ENCODE data around the gene ZMYND8. TPM values are rescaled to one million over a fixed set of nuclear protein-coding genes. Genes with fewer than 3 reads are reported as not detected.
"Not testable (repeated sequence)": the region's sequence is repeated elsewhere in the genome, so short reads cannot be mapped to it uniquely, and the experiment has no call there.

ZMYND8 gene
- total RNA-seq, 1 experiment from 2014 or later, result 53.1 TPM

DNA sequence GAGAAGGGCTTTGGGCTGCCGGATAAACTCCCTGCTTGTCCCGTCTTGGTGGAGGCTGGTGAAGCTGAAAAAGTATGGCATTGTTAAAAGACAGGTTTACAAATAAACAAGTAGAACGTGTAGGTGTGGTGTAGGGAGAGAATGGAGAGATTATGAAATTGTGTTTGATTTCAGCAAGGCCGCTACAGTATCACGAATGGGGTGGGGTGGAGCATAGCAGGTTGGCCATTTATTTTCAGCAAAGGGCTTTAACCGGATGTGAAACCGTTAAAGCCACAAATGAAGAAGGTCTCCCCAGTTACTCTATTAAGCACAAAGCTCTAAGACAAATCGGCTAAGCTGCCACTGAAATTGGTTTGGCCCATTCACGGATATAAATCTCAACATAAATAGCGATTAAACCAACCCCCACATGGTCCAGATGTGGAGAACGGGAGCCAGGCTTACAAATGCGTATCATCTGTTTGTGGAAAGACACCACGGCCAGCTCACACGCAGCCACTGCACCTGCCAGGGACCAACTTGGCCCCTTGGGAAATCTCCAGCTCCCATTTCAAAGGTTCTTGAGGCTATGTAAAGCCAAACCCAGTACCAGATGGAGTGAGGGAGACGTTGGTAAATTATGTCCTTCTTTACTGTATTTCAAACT lies 94.0 kb downstream of the ZMYND8 start:
- intact Hi-C loops (cut with micrococcal nuclease; ENCODE audit: unreplicated experiment), result no loop called here
- TF ChIP-seq, protein P1, sequence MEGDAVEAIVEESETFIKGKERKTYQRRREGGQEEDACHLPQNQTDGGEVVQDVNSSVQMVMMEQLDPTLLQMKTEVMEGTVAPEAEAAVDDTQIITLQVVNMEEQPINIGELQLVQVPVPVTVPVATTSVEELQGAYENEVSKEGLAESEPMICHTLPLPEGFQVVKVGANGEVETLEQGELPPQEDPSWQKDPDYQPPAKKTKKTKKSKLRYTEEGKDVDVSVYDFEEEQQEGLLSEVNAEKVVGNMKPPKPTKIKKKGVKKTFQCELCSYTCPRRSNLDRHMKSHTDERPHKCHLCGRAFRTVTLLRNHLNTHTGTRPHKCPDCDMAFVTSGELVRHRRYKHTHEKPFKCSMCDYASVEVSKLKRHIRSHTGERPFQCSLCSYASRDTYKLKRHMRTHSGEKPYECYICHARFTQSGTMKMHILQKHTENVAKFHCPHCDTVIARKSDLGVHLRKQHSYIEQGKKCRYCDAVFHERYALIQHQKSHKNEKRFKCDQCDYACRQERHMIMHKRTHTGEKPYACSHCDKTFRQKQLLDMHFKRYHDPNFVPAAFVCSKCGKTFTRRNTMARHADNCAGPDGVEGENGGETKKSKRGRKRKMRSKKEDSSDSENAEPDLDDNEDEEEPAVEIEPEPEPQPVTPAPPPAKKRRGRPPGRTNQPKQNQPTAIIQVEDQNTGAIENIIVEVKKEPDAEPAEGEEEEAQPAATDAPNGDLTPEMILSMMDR (IDR thresholded peaks at IDR 0.05; ENCODE audit: unreplicated experiment), result no peak
- H3K27ac Mint-ChIP-seq (ENCODE audit: unreplicated experiment), result no peak overlapping the region
- CTCF ChIA-PET, result no interaction called here
- H3K4me1 Mint-ChIP-seq (ENCODE audit: low read depth, unreplicated experiment), result peaks cover 32% of the 10 kb centered on the region
- H3K36me3 Mint-ChIP-seq (ENCODE audit: insufficient read depth, unreplicated experiment), result peaks cover 31% of the 10 kb centered on the region
- no TSS peak for BruUV-seq (replicated peaks)
- H3K27me3 Mint-ChIP-seq (ENCODE audit: unreplicated experiment), result no peaks in the 10 kb centered on the region
- DNase-seq, result no peak
- H3K4me3 Mint-ChIP-seq (ENCODE audit: low read depth, unreplicated experiment), result no peak overlapping the region
- no peaks in the 10 kb centered on the region for H3K9me3 Mint-ChIP-seq (ENCODE audit: low read depth, unreplicated experiment)

DNA sequence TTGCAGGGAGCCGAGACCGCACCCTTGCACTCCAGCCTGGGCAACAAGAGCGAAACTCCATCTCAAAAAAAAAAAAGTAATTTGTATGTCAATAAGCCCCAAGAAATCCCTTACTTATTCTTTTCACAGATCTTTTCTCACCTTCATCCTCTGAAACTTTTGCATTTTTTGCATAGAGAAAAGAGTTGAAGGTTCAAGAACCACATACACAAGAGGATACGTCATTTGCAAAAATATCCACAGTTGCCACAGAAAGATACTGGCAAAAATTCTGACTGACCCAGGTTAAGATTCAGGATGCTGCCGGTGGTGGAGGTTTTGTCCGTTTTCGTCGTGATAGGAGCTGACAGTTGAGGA lies 94.5 kb downstream of the ZMYND8 start:
- intact Hi-C loops (cut with micrococcal nuclease; ENCODE audit: unreplicated experiment), result no loop called here
- BruUV-seq (replicated peaks), result no TSS peak
- no peaks in the 10 kb centered on the region for H3K27me3 Mint-ChIP-seq (ENCODE audit: unreplicated experiment)
- no peak overlapping the region for H3K27ac Mint-ChIP-seq (ENCODE audit: unreplicated experiment)
- CTCF ChIA-PET, result no interaction called here
- TF ChIP-seq, protein P1 (IDR thresholded peaks at IDR 0.05; ENCODE audit: unreplicated experiment), result no peak
- no peak overlapping the region for H3K4me3 Mint-ChIP-seq (ENCODE audit: low read depth, unreplicated experiment)
- no peak for DNase-seq
- H3K9me3 Mint-ChIP-seq (ENCODE audit: low read depth, unreplicated experiment), result no peaks in the 10 kb centered on the region
- H3K4me1 Mint-ChIP-seq (ENCODE audit: low read depth, unreplicated experiment), result peaks cover 32% of the 10 kb centered on the region
- peaks cover 26% of the 10 kb centered on the region for H3K36me3 Mint-ChIP-seq (ENCODE audit: insufficient read depth, unreplicated experiment)

DNA sequence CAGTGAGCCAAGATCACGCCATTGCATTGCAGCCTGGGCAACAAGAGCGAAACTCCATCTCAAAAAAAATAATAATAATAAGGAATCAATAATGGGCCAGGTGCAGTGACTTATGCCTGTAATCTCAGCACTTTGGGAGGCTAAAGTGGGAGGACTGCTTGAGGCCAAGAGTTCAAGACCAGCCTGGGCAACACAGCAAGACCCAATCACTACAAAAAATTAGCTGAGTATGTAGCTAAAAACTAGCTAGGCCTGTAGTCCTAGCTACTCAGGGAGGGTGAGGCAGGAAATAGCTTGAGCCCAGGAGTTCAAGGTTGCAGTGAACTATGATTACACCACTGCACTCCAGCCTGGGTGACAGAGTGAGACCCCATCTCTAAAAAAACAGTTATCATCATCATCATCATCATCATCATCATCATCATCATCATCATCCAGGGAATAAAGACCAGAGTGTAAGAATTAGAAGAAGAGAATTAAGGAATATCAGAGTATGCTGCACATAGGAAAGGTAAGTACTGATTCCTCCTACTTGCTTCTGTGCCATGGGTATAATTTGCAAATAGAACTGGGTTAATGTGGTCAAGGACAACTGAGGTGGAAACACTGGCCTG lies 95.2 kb downstream of the ZMYND8 start:
- H3K9me3 Mint-ChIP-seq (ENCODE audit: low read depth, unreplicated experiment); BruUV-seq (replicated peaks); DNase-seq; CTCF ChIA-PET; H3K4me3 Mint-ChIP-seq (ENCODE audit: low read depth, unreplicated experiment); intact Hi-C loops (cut with micrococcal nuclease; ENCODE audit: unreplicated experiment); H3K27me3 Mint-ChIP-seq (ENCODE audit: unreplicated experiment): not testable (repeated sequence)
- Mint-ChIP-seq H3K36me3 (ENCODE audit: insufficient read depth, unreplicated experiment) (peaks cover 26% of the 10 kb centered on the region), H3K4me1 (ENCODE audit: low read depth, unreplicated experiment) (peaks cover 29% of the 10 kb centered on the region), H3K27ac (ENCODE audit: unreplicated experiment) (peak overlapping the region; percentile 19)

DNA sequence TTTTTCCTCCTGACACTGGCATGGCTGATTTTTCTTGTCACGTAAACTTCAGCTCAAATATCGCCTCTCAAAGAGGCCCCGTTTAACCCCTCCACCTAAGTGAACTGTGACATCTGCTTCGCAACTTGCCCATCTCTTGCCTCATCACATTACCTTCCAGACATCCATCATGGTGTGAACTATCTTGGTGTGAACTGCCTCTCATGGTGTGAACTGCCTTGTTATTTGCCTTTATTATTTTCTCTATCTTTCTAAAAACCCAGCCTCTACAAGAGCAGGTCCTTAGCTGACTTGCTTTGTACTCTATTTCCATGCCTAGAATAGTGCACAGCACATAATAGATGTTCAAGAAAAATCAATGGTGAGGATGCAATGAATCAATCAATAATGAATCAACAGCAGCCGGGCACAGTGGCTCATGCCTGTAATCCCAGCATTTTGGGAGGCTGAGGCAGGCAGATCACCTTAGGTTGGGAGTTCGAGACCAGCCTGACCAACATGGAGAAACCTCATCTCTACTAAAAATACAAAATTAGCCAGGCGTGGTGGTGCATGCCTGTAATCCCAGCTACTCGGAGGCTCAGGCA lies 95.9 kb downstream of the ZMYND8 start:
- intact Hi-C loops (cut with micrococcal nuclease; ENCODE audit: unreplicated experiment); CTCF ChIA-PET; H3K9me3 Mint-ChIP-seq (ENCODE audit: low read depth, unreplicated experiment); BruUV-seq (replicated peaks); H3K4me3 Mint-ChIP-seq (ENCODE audit: low read depth, unreplicated experiment); DNase-seq; H3K27ac Mint-ChIP-seq (ENCODE audit: unreplicated experiment); H3K27me3 Mint-ChIP-seq (ENCODE audit: unreplicated experiment): not testable (repeated sequence)
- Mint-ChIP-seq H3K36me3 (ENCODE audit: insufficient read depth, unreplicated experiment) (peaks cover 26% of the 10 kb centered on the region), H3K4me1 (ENCODE audit: low read depth, unreplicated experiment) (peaks cover 26% of the 10 kb centered on the region)

DNA sequence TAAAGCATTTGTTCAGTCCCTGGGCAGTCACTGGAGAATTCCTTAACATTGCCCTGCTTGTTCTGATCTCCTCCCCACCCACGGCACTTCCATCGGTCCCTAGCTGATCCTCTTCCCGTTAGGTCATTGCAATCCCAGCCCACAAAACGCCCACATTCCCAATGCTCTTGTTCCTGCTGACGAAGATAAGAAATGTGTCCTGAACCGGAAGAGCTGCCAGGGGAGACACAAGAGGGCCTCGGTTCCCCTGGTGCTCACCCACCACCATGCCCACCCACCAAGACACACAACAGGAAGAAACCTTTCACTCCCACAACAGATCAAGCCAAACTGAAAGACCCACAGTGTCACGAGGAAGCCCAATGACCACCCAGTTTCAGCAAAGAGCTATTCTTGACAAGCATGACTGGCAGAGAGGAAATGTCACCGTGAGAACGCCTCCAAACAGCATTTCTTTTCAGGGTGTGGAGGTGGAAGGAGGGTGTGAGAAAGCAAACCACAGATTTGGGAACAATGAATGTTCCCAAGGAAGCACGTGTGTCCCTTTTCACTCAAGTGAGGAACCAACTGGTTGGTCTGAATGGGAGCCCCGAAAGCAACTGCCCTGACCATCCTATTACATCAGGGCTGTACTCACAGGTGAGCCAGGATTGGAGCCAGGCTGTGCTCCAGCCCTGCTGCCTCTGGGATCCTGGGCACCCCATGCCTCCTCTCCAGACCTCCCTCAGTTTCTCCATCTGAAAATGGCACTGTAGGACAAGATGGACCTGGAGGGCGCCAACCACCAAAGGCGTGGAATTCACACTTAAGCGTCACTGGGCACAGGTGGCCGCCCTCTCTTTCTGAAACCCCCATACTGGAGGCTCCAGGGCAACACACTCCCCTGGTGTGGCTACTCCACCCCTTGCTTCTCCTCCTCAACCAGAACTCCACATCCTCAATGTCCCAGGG lies 97.5 kb downstream of the ZMYND8 start:
- Mint-ChIP-seq H3K9me3 (ENCODE audit: low read depth, unreplicated experiment) (no peaks in the 10 kb centered on the region), H3K4me3 (ENCODE audit: low read depth, unreplicated experiment) (no peak overlapping the region), H3K27me3 (ENCODE audit: unreplicated experiment) (no peaks in the 10 kb centered on the region), H3K4me1 (ENCODE audit: low read depth, unreplicated experiment) (peaks cover 26% of the 10 kb centered on the region), H3K27ac (ENCODE audit: unreplicated experiment) (peak overlapping the region; percentile 57), H3K36me3 (ENCODE audit: insufficient read depth, unreplicated experiment) (peaks cover 26% of the 10 kb centered on the region)
- CTCF ChIA-PET, result interaction anchor here (0.6 to 1.0 kb wide), 2 partner anchors 63 to 303 kb away, joined by 3 read pairs; no protein-coding TSS in a partner anchor
- DNase-seq, result no peak
- BruUV-seq (replicated peaks), result no TSS peak
- TF ChIP-seq, protein P1 (IDR thresholded peaks at IDR 0.05; ENCODE audit: unreplicated experiment), result no peak
- intact Hi-C loops (cut with micrococcal nuclease; ENCODE audit: unreplicated experiment), result no loop called here
